Hepatic stellate cell (primary cell): ENCODE measurements around the gene GXYLT2.
"Not testable (repeated sequence)": the region's sequence is repeated elsewhere in the genome, so short reads cannot be mapped to it uniquely, and the experiment has no call there.

Experiments
- DNase-seq: peaks from one replicate; pipeline ENCODE4 v3.0.0; 2011; ENCODE audit warnings: low spot score

GXYLT2 gene

DNA sequence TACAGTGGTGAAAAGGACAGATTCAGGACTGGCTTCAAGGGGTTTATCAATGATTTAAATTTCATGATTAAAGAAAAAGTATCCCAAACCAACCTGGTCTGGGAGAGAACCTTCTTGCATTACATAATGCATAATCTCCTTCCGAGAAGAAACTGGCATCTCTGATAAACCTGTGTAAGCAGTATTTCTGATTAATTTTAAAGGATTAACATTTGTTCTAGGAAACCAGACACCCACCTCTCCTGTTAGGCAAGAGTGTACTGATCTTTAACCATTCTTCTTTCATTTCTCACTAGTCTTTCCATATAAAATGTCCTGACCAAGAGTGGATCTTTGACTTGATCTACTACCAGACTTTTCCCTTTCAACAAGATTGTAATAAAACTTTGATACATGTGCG, 85.9 kb downstream of the GXYLT2 start:
- no peak for DNase-seq

- DNase-seq: no peak
These were observed 87.1 kb downstream of the GXYLT2 start for GRCh38 chr3:72974956-72975355.

DNA sequence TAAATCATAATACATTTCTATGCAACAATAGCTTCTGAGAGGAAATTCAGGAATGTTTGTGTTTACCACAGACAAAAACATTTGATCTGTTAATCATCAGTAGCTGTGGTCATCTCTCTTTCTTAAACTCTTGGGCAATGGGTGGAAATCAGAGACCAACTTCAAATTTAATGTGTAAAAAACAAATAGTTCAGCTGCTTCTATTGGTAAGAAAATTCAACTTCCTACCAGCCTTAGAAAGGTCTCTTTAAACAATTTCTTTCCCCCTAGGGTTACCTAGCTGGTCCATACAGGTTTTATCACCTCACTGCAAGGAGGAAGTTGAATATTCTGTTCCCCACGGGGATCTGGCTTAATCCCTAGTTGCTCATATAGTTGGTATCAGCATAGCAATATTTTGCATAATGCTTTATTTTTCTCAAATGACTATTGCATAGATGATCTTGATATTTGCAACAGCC, 88.5 kb downstream of the GXYLT2 start:
- DNase-seq: no peak

DNA sequence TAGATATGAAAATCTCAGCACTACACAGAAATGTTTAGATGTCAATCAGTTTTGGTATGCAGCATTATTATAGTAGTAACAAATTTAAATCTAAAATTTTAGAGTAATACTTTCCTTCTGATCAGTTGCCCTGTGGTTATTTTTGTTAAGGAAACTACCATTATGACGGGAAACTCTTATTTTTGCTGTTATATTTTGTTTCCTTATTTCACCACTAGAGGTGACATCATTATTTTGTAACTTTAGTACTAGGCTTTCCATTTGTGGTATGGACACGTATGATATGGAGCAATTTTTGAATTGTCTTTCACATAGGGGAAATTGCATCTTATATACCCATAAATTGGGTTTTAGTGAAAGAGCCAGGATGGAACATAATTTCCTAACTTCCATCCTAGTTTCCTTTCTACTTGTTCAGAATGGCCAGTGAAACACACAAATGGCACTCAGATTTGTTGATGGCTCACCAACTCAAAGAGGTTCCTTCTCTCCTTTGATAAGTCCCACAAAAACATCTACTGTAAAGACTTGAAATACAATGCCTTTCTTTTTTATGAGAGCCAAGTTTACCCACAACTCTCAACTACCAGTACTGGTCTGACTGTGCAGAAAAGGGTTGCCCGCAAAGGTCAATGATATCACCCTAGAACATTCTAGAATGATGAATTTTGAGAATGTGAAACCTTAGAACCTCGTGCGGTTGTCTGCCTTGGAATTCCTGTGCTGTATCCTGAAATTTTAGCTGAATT, 89.4 kb downstream of the GXYLT2 start:
- DNase-seq: no peak

- DNase-seq: no peak
These were observed 94.9 kb downstream of the GXYLT2 start for GRCh38 chr3:72982609-72983366.

DNA sequence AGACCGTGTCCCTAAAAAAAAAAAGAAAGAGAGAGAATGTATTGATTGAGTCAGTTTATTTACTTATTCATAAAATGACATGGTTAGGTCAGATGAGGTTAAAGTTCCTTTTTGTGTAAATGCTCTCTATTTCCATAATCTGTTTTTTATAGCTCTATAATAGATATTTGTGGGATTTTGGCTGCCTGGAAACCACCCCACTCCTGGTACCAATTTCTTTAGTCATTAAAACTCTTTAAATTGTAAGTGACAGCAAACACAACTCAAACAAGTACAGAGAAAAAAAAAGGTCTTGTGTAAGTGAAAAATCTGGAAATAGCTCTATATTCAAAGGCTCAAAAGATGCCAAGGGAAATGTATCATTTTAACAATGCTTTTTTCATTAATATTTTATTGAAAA, 97.7 kb downstream of the GXYLT2 start:
- no peak for DNase-seq

- DNase-seq: no peak
These were observed 103.0 kb downstream of the GXYLT2 start for GRCh38 chr3:72990701-72991395.

DNA sequence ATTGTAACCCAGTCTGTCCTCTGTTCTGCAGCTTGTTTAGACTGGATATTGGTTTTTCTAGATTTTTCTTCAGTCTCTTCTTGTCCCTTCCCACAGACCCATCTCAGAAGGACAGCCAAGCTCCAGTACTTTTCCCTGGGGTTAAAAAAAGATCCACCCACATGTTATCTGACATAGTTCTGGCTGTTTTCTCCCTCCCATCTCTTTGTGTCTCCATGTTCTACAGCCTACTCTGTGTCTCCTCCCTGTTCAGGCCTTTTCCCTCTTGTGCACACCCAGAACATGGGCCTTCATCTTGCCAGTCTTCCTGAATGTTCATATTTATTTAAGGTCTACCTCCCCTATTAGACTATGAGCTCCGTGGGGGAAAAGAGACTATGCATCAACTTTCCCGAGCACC, 103.7 kb downstream of the GXYLT2 start:
- no peak for DNase-seq

DNA sequence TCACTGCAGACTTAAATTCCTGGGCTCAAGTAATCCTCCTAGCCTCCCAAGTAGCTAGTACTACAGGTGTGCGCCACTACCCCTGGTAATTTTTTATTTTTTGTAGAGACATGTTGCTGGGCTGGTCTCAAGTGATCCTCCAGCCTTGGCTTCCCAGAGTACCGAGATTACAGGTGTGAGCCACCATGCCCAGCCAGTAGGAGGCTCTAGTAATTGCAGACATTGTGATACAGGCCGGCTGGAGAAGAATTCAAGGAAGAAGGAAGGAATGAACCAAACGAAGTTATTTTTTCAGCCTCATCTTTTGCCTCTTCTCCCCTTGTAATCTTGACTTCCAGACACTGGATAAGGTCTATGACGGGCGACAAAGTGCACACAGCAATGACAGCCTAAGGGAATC, 105.5 kb downstream of the GXYLT2 start:
- DNase-seq: no peak

GRCh38 chr3:72995337-72995736, 107.5 kb downstream of the GXYLT2 start:
- DNase-seq: no peak

GRCh38 chr3:72996121-72996472, 108.3 kb downstream of the GXYLT2 start:
- DNase-seq: no peak

GRCh38 chr3:72996473-72997333, 108.9 kb downstream of the GXYLT2 start, which contains the start of gene PPP4R2:
TSS of gene PPP4R2 (plus strand) at chr3:72996811. CDS start at chr3:72997038, 227 bp downstream.
- DNase-seq: peak; percentile 89

- peak; percentile 55 for DNase-seq
These were observed 109.6 kb downstream of the GXYLT2 start for GRCh38 chr3:72997421-72997961.

GRCh38 chr3:72998466-72998865, 110.6 kb downstream of the GXYLT2 start:
- no peak for DNase-seq

DNA sequence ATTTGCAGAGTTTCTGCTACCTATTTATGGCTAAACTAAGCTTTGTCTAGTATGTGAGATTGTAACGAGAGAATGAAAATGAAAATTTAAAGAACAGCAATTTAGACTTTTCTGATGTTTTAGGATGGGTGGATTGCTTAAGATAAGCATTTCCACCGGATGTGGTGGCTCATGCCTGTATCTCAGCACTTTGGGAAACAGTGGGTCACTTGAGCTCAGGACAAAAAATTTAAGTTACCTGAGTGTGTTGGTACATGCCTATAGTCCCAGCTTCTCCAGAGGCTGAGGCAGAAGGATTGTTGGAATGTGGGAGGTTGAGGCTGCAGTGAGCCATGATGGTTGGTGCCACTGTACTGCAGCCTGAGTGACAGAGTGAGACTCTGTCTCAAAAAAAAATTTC, 112.1 kb downstream of the GXYLT2 start:
- DNase-seq: no peak

DNA sequence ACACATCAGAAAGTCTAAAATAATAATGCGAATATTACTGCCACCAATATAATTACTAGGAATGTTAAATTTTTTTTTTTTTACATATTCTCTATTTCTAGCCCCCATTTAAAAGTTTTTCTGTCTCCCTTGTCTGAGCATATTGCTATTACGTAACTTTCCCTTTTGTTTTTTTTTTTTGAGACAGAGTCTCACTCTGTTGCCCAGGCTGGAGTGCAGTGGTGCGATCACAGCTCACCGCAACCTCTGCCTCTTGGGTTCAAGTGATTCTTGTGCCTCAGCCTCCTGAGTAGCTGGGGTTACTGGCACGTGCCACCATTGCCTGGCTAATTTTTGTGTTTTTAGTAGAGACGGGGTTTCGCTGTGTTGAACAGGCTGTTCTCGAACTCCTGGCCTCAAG, 115.2 kb downstream of the GXYLT2 start:
- not testable (repeated sequence) for DNase-seq

DNA sequence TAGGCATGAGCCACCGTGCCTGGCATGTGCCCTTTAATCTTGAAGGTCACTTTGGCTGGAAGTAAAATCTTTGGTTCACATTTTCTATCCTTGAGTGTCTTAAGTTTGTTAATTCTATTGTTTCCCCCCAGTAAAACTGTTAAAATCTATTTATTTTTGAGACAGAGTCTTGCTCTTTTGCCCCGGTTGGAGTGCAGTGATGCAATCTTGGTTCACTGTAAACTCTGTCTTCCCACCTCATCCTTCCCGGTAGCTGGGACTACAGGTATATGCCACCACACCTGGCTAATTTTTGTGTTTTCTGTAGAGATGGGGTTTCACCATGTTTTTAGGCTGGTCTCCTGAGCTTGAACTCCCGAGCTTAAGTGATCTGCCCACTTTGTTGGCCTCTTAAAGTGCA, 116.5 kb downstream of the GXYLT2 start:
- no peak for DNase-seq

DNA sequence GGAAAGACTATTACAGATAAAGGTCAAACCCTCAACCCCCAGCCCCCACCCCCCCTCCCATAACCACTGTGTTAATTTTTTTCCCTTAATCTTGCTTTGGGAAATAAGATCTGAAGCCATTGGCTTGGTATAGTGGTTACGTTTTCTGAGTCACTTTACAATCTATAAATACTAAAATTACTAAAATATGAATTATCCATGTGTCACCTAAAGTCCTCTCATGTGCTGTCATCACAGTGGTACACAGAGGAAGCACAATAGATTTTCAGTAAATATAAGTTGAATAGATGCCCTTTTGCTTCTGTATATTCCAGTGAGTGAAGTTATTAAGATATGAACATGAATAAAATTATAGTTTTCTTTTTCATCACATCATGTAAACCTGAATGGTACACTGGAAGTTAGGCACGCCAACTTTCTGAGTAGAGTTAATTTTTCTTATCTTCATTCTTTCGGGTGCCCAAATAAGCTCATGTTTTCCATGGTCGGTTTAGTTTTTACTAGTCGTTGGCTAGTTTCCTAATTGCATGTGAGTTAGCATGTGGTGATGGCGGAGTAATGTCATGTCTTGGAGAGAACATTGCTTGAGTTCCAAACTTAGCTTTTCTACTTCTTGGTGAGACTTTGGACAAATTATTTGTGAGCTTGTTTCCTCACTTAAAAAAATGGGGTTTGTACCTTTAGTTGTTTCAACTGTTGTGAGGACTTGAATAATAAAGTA, 120.3 kb downstream of the GXYLT2 start:
- no peak for DNase-seq

- no peak for DNase-seq
These were observed 121.2 kb downstream of the GXYLT2 start for GRCh38 chr3:73009008-73009407.

- no peak for DNase-seq
These were observed 121.9 kb downstream of the GXYLT2 start for GRCh38 chr3:73009750-73010149.

GRCh38 chr3:73010158-73010557, 122.3 kb downstream of the GXYLT2 start:
- no peak for DNase-seq
